ENCODE measurements around the gene VAV2. TPM values are rescaled to one million over a fixed set of nuclear protein-coding genes. Genes with fewer than 3 reads are reported as not detected.

Gene VAV2
- polyA plus RNA-seq, 1 of the 3 experiments (the other 2 are of a cell fraction) = 14.9 TPM

- TF ChIP-seq EZH2phosphoT487 (IDR thresholded peaks at IDR 0.05; ENCODE audit: borderline replicate concordance, low read depth) (no peak), YY1 (IDR thresholded peaks at IDR 0.05; ENCODE audit: low read depth) (no peak), IRF3 (IDR thresholded peaks at IDR 0.05; ENCODE audit: low read depth, low read length) (no peak)
Observed at GRCh38 chr9:133974631-133975341, 17.3 kb downstream of the VAV2 start (continued).

GRCh38 chr9:133973791-133974630 is 18.1 kb downstream of the VAV2 start:
- H3K4me3 ChIP-seq (ENCODE audit: low read depth in 2 of 2, low read length in 1 of 2) = no peak overlapping the region
- H3K4me1 ChIP-seq (ENCODE audit: control insufficient read depth in 1 of 2, insufficient read depth in 2 of 2, low read depth in 1 of 2, low read length in 1 of 2) = peaks cover 0 to 59% of the 10 kb centered on the region in 2 experiments; a peak in 1 of 4 replicates
- peak; percentile 36 for DNase-seq
- H4K20me1 ChIP-seq (ENCODE audit: insufficient read depth) = peaks cover 100% of the 10 kb centered on the region
- no peaks in the 10 kb centered on the region for H3K36me3 ChIP-seq (replicated peaks in 1 of 2; ENCODE audit: control insufficient read depth in 1 of 2, insufficient read depth in 2 of 2, low read length in 1 of 2)
- POLR2A ChIA-PET = no interaction called here
- CTCF ChIA-PET = interaction anchor here (1.4 to 2.1 kb wide), 2 partner anchors 20 to 21 kb away, joined by 3 to 6 read pairs; no protein-coding TSS in a partner anchor
- H3K79me2 ChIP-seq (ENCODE audit: insufficient read depth) = peaks cover 100% of the 10 kb centered on the region
- H2AFZ ChIP-seq (ENCODE audit: low read depth) = no peak overlapping the region
- H3K4me2 ChIP-seq = no peak overlapping the region
- H3K27me3 ChIP-seq (ENCODE audit: insufficient read depth) = no peaks in the 10 kb centered on the region
- 98% methylated on average over 15 of the region's 22 CpGs for WGBS (ENCODE audit: low lambda C conversion rate)
- 0 out of 2 replicates have a peak, but pooled peaks have one; percentile 16 for TF ChIP-seq GATA2 (CRISPR knock-in tag; IDR thresholded peaks at IDR 0.05)
- no peak for TF ChIP-seq TCF12 (IDR thresholded peaks at IDR 0.05)
- no peaks in the 10 kb centered on the region for H3K9me3 ChIP-seq
- H3K9me2 ChIP-seq = no peaks in the 10 kb centered on the region
- no peak overlapping the region for H3K9ac ChIP-seq
- no peak overlapping the region; a peak in 1 of 4 replicates for H3K27ac ChIP-seq (ENCODE audit: low read depth in 2 of 2, low read length in 1 of 2)
- peaks cover 4% of the 10 kb centered on the region for H3F3A ChIP-seq (replicated peaks; ENCODE audit: insufficient read depth)

GRCh38 chr9:133973111-133973790 is 18.9 kb downstream of the VAV2 start:
- H3K9me3 ChIP-seq = no peaks in the 10 kb centered on the region
- no peak overlapping the region for H3K4me2 ChIP-seq
- WGBS (ENCODE audit: low lambda C conversion rate) = 91% methylated on average over 17 of the region's 24 CpGs
- no peaks in the 10 kb centered on the region for H3K36me3 ChIP-seq (replicated peaks in 1 of 2; ENCODE audit: control insufficient read depth in 1 of 2, insufficient read depth in 2 of 2, low read length in 1 of 2)
- ChIA-PET CTCF (interaction anchor here (1.4 kb wide), 1 partner anchor 22 kb away, joined by 3 read pairs; no protein-coding TSS in a partner anchor), POLR2A (no interaction called here)
- no peak overlapping the region; a peak in 1 of 4 replicates for H3K27ac ChIP-seq (ENCODE audit: low read depth in 2 of 2, low read length in 1 of 2)
- H2AFZ ChIP-seq (ENCODE audit: low read depth) = no peak overlapping the region
- peaks cover 100% of the 10 kb centered on the region for H3K79me2 ChIP-seq (ENCODE audit: insufficient read depth)
- peaks cover 100% of the 10 kb centered on the region for H4K20me1 ChIP-seq (ENCODE audit: insufficient read depth)
- DNase-seq = no peak
- no peak overlapping the region for H3K9ac ChIP-seq
- no peaks in the 10 kb centered on the region for H3K9me2 ChIP-seq
- no peak overlapping the region for H3K4me3 ChIP-seq (ENCODE audit: low read depth in 2 of 2, low read length in 1 of 2)
- peaks cover 0 to 59% of the 10 kb centered on the region in 2 experiments; a peak in 1 of 4 replicates for H3K4me1 ChIP-seq (ENCODE audit: control insufficient read depth in 1 of 2, insufficient read depth in 2 of 2, low read depth in 1 of 2, low read length in 1 of 2)
- peaks cover 4% of the 10 kb centered on the region for H3F3A ChIP-seq (replicated peaks; ENCODE audit: insufficient read depth)
- H3K27me3 ChIP-seq (ENCODE audit: insufficient read depth) = no peaks in the 10 kb centered on the region
- TF ChIP-seq RFX5 (IDR thresholded peaks at IDR 0.05; ENCODE audit: low read length) (no peak), EZH2phosphoT487 (IDR thresholded peaks at IDR 0.05; ENCODE audit: borderline replicate concordance, low read depth) (no peak), CHD2 (IDR thresholded peaks at IDR 0.05; ENCODE audit: low read length, partially characterized antibody) (no peak), RXRA (IDR thresholded peaks at IDR 0.05; ENCODE audit: borderline replicate concordance, low read depth) (no peak), YY1 (IDR thresholded peaks at IDR 0.05; ENCODE audit: low read depth) (no peak), NRF1 (IDR thresholded peaks at IDR 0.05; ENCODE audit: low read depth, low read length) (no peak), CTCF (IDR thresholded peaks at IDR 0.05) (no peak), NFIC (IDR thresholded peaks at IDR 0.05; ENCODE audit: borderline replicate concordance) (no peak), USF2 (IDR thresholded peaks at IDR 0.05; ENCODE audit: borderline replicate concordance, low read depth, low read length) (no peak), ZBTB33 (IDR thresholded peaks at IDR 0.05; ENCODE audit: borderline replicate concordance, low read depth) (no peak), TEAD4 (IDR thresholded peaks at IDR 0.05; ENCODE audit: borderline replicate concordance, insufficient read depth) (no peak), SIN3A (IDR thresholded peaks at IDR 0.05; ENCODE audit: borderline replicate concordance, low read depth, low read length) (no peak)

Measured in SK-N-SH (cell line).